GM21515 (cell line): ENCODE measurements around the gene OTULIN.
A peak's percentile ranks its signal among the peaks of the same experiment; 100 is the strongest.

Experiments used
- ATAC-seq: cut with Tn5 transposase; IDR thresholded peaks from one replicate; pipeline ENCODE4 v1.9.1; 2021; ENCODE audit not compliant: unreplicated experiment

The OTULIN gene

GRCh38 chr5:14664270-14665100 lies at the start of gene OTULIN:
TSS of gene OTULIN (plus strand) at chr5:14664718. CDS start at chr5:14664826, 108 bp downstream.
- peak; percentile 63 for ATAC-seq

GRCh38 chr5:14615365-14615764 lies 49.2 kb upstream of the OTULIN start:
- ATAC-seq, result no peak

GRCh38 chr5:14617441-14617840 lies 47.1 kb upstream of the OTULIN start:
- no peak for ATAC-seq

- ATAC-seq, result no peak
Measured at GRCh38 chr5:14627270-14627669, 37.2 kb upstream of the OTULIN start.

- no peak for ATAC-seq
Measured at GRCh38 chr5:14628346-14628745, 36.2 kb upstream of the OTULIN start.

GRCh38 chr5:14630671-14631070 lies 33.8 kb upstream of the OTULIN start:
- ATAC-seq, result no peak

GRCh38 chr5:14635656-14636055 lies 28.9 kb upstream of the OTULIN start:
- ATAC-seq, result no peak

GRCh38 chr5:14640765-14641164 lies 23.8 kb upstream of the OTULIN start:
- ATAC-seq, result no peak

- ATAC-seq, result no peak
Measured at GRCh38 chr5:14644623-14645237, 19.8 kb upstream of the OTULIN start.

- no peak for ATAC-seq
Measured at GRCh38 chr5:14650052-14650451, 14.5 kb upstream of the OTULIN start.

GRCh38 chr5:14655146-14655741 lies 9.3 kb upstream of the OTULIN start:
- ATAC-seq, result no peak

- ATAC-seq, result no peak
Measured at GRCh38 chr5:14656898-14657297, 7.6 kb upstream of the OTULIN start.

- ATAC-seq, result no peak
Measured at GRCh38 chr5:14659821-14660607, 4.5 kb upstream of the OTULIN start.

GRCh38 chr5:14660833-14661232 lies 3.7 kb upstream of the OTULIN start:
- ATAC-seq, result no peak

- no peak for ATAC-seq
Measured at GRCh38 chr5:14662721-14663260, 1.7 kb upstream of the OTULIN start.

GRCh38 chr5:14663734-14664269 lies 716 bp upstream of the OTULIN start:
- ATAC-seq, result peak; percentile 22

GRCh38 chr5:14665101-14665822 lies 744 bp downstream of the OTULIN start:
- ATAC-seq, result no peak

GRCh38 chr5:14665949-14666348 lies 1.4 kb downstream of the OTULIN start:
- ATAC-seq, result peak; percentile 37

- ATAC-seq, result no peak
Measured at GRCh38 chr5:14666357-14666756, 1.8 kb downstream of the OTULIN start.

- ATAC-seq, result no peak
Measured at GRCh38 chr5:14667290-14667689, 2.8 kb downstream of the OTULIN start.
